A673 (cell line): ENCODE results near the gene HCLS1. TPM values are rescaled to one million over a fixed set of nuclear protein-coding genes. Genes with fewer than 3 reads are reported as not detected.

Experiments
- BruUV-seq: library from RNA; stranded (reverse); fragments of 400-500 nt; replicated peaks from 2 replicates; lab custom pipeline; 2021; lab: Mats Ljungman, UMichigan
- CTCF ChIA-PET: fragments of 300-600 bp; sonication (Branson Sonifier 250); formaldehyde crosslinking; loops from one replicate; lab custom pipeline; 2022; ENCODE audit warnings: antibody characterized with exemption; lab: Charles Lee
- POLR2A ChIA-PET: fragments of 300-600 bp; sonication (Branson Sonifier 250); formaldehyde crosslinking; loops from one replicate; lab custom pipeline; 2022; ENCODE audit warnings: antibody characterized with exemption; ENCODE audit not compliant: low non-redundant PET; lab: Charles Lee
- DNase-seq: peaks from one replicate; pipeline ENCODE4 v3.0.0-alpha.2; 2015; ENCODE audit warnings: low spot score
- H3K27ac ChIP-seq: fragments of 200-600 bp; sonication (generic); 2 replicates; pipeline ENCODE4 v1.5.1; 2016; ENCODE audit warnings: mixed run types, low read depth, mild to moderate bottlenecking, mixed read lengths, antibody characterized with exemption, low read length; ENCODE audit not compliant: poor library complexity, severe bottlenecking
- H3K27me3 ChIP-seq: fragments of 200-600 bp; sonication (generic); replicated peaks from 2 replicates; pipeline ENCODE4 v1.6.1; 2017; ENCODE audit warnings: mixed run types, low read depth, mild to moderate bottlenecking, mixed read lengths, antibody characterized with exemption, low read length; ENCODE audit not compliant: insufficient read depth, poor library complexity
- H3K36me3 ChIP-seq: fragments of 200-600 bp; sonication (generic); 2 replicates; pipeline ENCODE4 v1.6.1; 2016; ENCODE audit warnings: mixed run types, mild to moderate bottlenecking, mixed read lengths, antibody characterized with exemption, low read length; ENCODE audit not compliant: insufficient read depth, poor library complexity, severe bottlenecking
- H3K4me1 ChIP-seq: fragments of 200-600 bp; sonication (generic); 2 replicates; pipeline ENCODE4 v1.6.1; 2017; ENCODE audit warnings: mixed run types, mild to moderate bottlenecking, mixed read lengths, antibody characterized with exemption, low read length; ENCODE audit not compliant: insufficient read depth, poor library complexity, severe bottlenecking
- H3K4me3 ChIP-seq: fragments of 200-600 bp; sonication (generic); 2 replicates; pipeline ENCODE4 v1.5.1; 2016; ENCODE audit warnings: low read depth, mixed run types, mild to moderate bottlenecking, mixed read lengths, low read length; ENCODE audit not compliant: poor library complexity, severe bottlenecking
- H3K9me3 ChIP-seq: fragments of 200-600 bp; sonication (generic); 2 replicates; pipeline ENCODE4 v1.6.1; 2016; ENCODE audit warnings: mixed run types, low read depth, mild to moderate bottlenecking, mixed read lengths, antibody characterized with exemption, low read length; ENCODE audit not compliant: poor library complexity, severe bottlenecking
- CTCF ChIP-seq: fragments of 300-800, 200-600 bp; sonication (generic); conservative IDR thresholded peaks from 2 replicates; pipeline ENCODE4 v1.5.1; 2017; ENCODE audit warnings: low read depth, mild to moderate bottlenecking, antibody characterized with exemption, low read length, moderate library complexity, mixed read lengths
- EZH2 ChIP-seq: fragments of 200-600 bp; sonication (generic); IDR thresholded peaks from 2 replicates; pipeline ENCODE4 v1.6.1; 2017; ENCODE audit warnings: borderline replicate concordance, low read depth, mild to moderate bottlenecking, mixed read lengths, antibody characterized with exemption, low read length; ENCODE audit not compliant: poor library complexity, severe bottlenecking
- intact Hi-C: fragments of 100-400 bp; cut with micrococcal nuclease; formaldehyde crosslinking; loops from one replicate; pipeline ENCODE4 v1.10.0; 2022; ENCODE audit not compliant: unreplicated experiment
- total RNA-seq: library from RNA; stranded (reverse); gene quantifications from 2 replicates; pipeline ENCODE4 v1.2.3, GENCODE V29; 2021

HCLS1 gene
- total RNA-seq, 1 experiment from 2014 or later, result 96.9 TPM

DNA sequence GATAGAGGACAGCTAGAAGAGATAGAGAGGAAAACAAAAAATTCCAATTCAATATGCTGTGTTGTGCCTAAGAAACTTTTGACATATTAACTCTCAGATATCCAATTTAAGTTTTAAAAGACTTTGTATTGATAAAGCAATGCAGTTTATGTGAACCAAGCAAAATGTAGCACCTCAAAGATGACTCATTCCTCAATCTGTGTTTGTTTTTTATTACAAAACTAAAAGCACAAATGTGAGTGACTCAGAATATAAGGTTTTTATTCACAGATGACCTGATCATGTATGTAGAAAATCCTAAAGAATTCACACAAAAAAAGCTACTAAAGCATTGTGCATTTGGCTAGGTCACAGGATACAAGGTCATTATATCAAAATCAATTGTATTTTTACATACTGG, 11.1 kb downstream of the HCLS1 start:
- DNase-seq, result no peak
- H3K9me3 ChIP-seq, result peaks cover 5% of the 10 kb centered on the region
- intact Hi-C loops, result no loop called here
- H3K4me3 ChIP-seq, result no peak overlapping the region
- ChIA-PET CTCF (no interaction called here), POLR2A (no interaction called here)
- H3K27me3 ChIP-seq, result no peaks in the 10 kb centered on the region
- no TSS peak for BruUV-seq
- peaks cover 7% of the 10 kb centered on the region for H3K4me1 ChIP-seq
- H3K27ac ChIP-seq, result no peak overlapping the region
- H3K36me3 ChIP-seq, result peaks cover 21% of the 10 kb centered on the region
- no peak for TF ChIP-seq CTCF
- no peak for TF ChIP-seq EZH2

GRCh38 chr3:121648219-121648958, 12.3 kb downstream of the HCLS1 start:
- CTCF ChIA-PET, result no interaction called here
- intact Hi-C loops, result no loop called here
- POLR2A ChIA-PET, result no interaction called here

DNA sequence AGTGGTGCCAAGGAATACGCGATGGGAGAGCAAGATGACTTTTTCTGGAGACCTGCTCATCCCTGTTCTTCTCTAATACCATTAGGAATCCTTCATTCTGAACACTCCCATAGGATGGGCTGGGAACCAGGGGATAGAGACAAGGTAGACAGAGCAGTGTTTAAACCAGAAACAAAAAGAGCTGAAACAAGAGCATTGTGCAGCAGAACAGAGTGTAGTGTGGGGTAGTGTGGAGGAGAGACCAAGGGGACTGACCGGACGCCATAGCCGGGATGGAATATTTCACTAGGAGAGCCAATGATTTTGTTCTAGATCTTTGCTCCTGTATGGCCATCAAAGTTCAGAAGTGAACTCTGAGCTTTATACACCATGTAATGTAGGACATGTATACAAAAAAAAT, 15.6 kb downstream of the HCLS1 start:
- Histone ChIP-seq H3K36me3 (peaks cover 41% of the 10 kb centered on the region), H3K4me1 (no peaks in the 10 kb centered on the region), H3K27ac (no peak overlapping the region), H3K4me3 (no peak overlapping the region), H3K9me3 (no peaks in the 10 kb centered on the region), H3K27me3 (no peaks in the 10 kb centered on the region)
- TF ChIP-seq EZH2 (no peak), CTCF (no peak)
- CTCF ChIA-PET, result no interaction called here
- POLR2A ChIA-PET, result no interaction called here
- no TSS peak for BruUV-seq
- intact Hi-C loops, result no loop called here
- DNase-seq, result no peak

More at GRCh38 chr3:121648219-121648958, 12.3 kb downstream of the HCLS1 start:
- Histone ChIP-seq H3K27ac (no peak overlapping the region), H3K27me3 (no peaks in the 10 kb centered on the region), H3K36me3 (peaks cover 29% of the 10 kb centered on the region), H3K9me3 (peaks cover 5% of the 10 kb centered on the region), H3K4me3 (no peak overlapping the region), H3K4me1 (peaks cover 7% of the 10 kb centered on the region)
- BruUV-seq, result no TSS peak
- TF ChIP-seq CTCF (no peak), EZH2 (no peak)
- no peak for DNase-seq
